GM23338 (cell line): ENCODE measurements around the gene FBXL19. TPM values are rescaled to one million over a fixed set of nuclear protein-coding genes. Genes with fewer than 3 reads are reported as not detected.
A peak's percentile ranks its signal among the peaks of the same experiment; 100 is the strongest.

Experiments
- ATAC-seq: fragments of 200-7000 bp; cut with Tn5 transposase; 3 replicates; pipeline ENCODE4 v1.9.1; 2020
- DNase-seq: peaks from one replicate; pipeline ENCODE4 v3.0.0-alpha.2; 2015; ENCODE audit warnings: low spot score
- H2AFZ ChIP-seq: fragments of 200-600 bp; sonication (generic); 2 replicates; pipeline ENCODE4 v1.8.0; 2016; ENCODE audit warnings: antibody characterized with exemption, mild to moderate bottlenecking, moderate library complexity
- H3F3A ChIP-seq: fragments of 200-600 bp; sonication (generic); replicated peaks from 2 replicates; pipeline ENCODE4 v1.8.0; 2017; ENCODE audit warnings: antibody characterized with exemption, mixed run types, low read depth
- H3K27ac ChIP-seq: fragments of 200-600 bp; sonication (generic); 2 replicates; pipeline ENCODE4 v1.6.1; 2016; ENCODE audit warnings: low read depth
- H3K27me3 ChIP-seq: fragments of 200-600 bp; sonication (generic); 2 replicates; pipeline ENCODE4 v1.8.0; 2016; ENCODE audit warnings: mild to moderate bottlenecking, mixed run types, moderate library complexity; ENCODE audit not compliant: insufficient read depth
- H3K36me3 ChIP-seq: fragments of 200-600 bp; sonication (generic); 2 replicates; pipeline ENCODE4 v1.8.0; 2016; ENCODE audit warnings: mild to moderate bottlenecking; ENCODE audit not compliant: insufficient read depth
- H3K4me1 ChIP-seq: fragments of 200-600 bp; sonication (generic); 2 replicates; pipeline ENCODE4 v1.8.0; 2016; ENCODE audit warnings: mild to moderate bottlenecking, moderate library complexity; ENCODE audit not compliant: insufficient read depth
- H3K4me2 ChIP-seq: fragments of 200-600 bp; sonication (generic); 2 replicates; pipeline ENCODE4 v1.7.1; 2017; ENCODE audit warnings: mixed run types
- H3K4me3 ChIP-seq: fragments of 200-600 bp; sonication (generic); 2 replicates; pipeline ENCODE4 v1.6.1; 2016; ENCODE audit warnings: mixed run types
- H3K79me2 ChIP-seq: fragments of 200-600 bp; sonication (generic); replicated peaks from 2 replicates; pipeline ENCODE4 v1.8.0; 2017; ENCODE audit warnings: mild to moderate bottlenecking; ENCODE audit not compliant: insufficient read depth
- H3K9me2 ChIP-seq: fragments of 200-600 bp; sonication (generic); 2 replicates; pipeline ENCODE4 v1.8.0; 2017; ENCODE audit not compliant: insufficient read depth
- H4K20me1 ChIP-seq: fragments of 200-600 bp; sonication (generic); replicated peaks from 2 replicates; pipeline ENCODE4 v1.8.0; 2017; ENCODE audit warnings: mild to moderate bottlenecking; ENCODE audit not compliant: insufficient read depth
- H3K27ac Mint-ChIP-seq: 2 replicates; pipeline ENCODE4 v1.8.0; 2020; ENCODE audit warnings: inconsistent platforms, mild to moderate bottlenecking, moderate library complexity, mixed read lengths
- H3K27me3 Mint-ChIP-seq: 3 replicates; pipeline ENCODE4 v1.8.0; 2022; ENCODE audit warnings: low read depth, mild to moderate bottlenecking, moderate library complexity, mixed read lengths, inconsistent platforms; ENCODE audit not compliant: insufficient read depth, poor library complexity
- H3K36me3 Mint-ChIP-seq: 3 replicates; pipeline ENCODE4 v1.8.0; 2021; ENCODE audit warnings: low read depth, mild to moderate bottlenecking, inconsistent platforms, moderate library complexity, mixed read lengths
- H3K4me1 Mint-ChIP-seq: 3 replicates; pipeline ENCODE4 v1.8.0; 2020; ENCODE audit warnings: mild to moderate bottlenecking, inconsistent platforms, mixed read lengths
- H3K4me3 Mint-ChIP-seq: 3 replicates; pipeline ENCODE4 v1.8.0; 2021; ENCODE audit warnings: moderate library complexity, mild to moderate bottlenecking, inconsistent platforms, mixed read lengths
- H3K9me3 Mint-ChIP-seq: 3 replicates; pipeline ENCODE4 v1.8.0; 2020; ENCODE audit warnings: moderate library complexity, mild to moderate bottlenecking, inconsistent platforms, mixed read lengths
- CREB1 ChIP-seq: fragments of 250-450 bp; sonication (Bioruptor Pico); IDR thresholded peaks from 2 replicates; pipeline ENCODE4 v1.5.0; 2020; ENCODE audit warnings: low read depth, mild to moderate bottlenecking, moderate library complexity
- EZH2 ChIP-seq: fragments of 200-600 bp; sonication (generic); IDR thresholded peaks from one replicate; pipeline ENCODE4 v1.8.0; 2017; ENCODE audit warnings: antibody characterized with exemption, mild to moderate bottlenecking, low read depth; ENCODE audit not compliant: unreplicated experiment
- EZH2phosphoT487 ChIP-seq: fragments of 200-600 bp; sonication (generic); IDR thresholded peaks from one replicate; pipeline ENCODE4 v1.8.1; 2018; ENCODE audit warnings: antibody characterized with exemption; ENCODE audit not compliant: unreplicated experiment
- JUNB ChIP-seq: IDR thresholded peaks from one replicate; pipeline ENCODE4 v1.6.1; 2016; ENCODE audit warnings: antibody characterized with exemption; ENCODE audit not compliant: unreplicated experiment
- NANOG ChIP-seq: IDR thresholded peaks from 2 replicates; pipeline ENCODE4 v1.6.1; 2016; ENCODE audit warnings: antibody characterized with exemption, borderline replicate concordance
- POLR2AphosphoS5 ChIP-seq: IDR thresholded peaks from 2 replicates; pipeline ENCODE4 v1.6.1; 2016; ENCODE audit warnings: antibody characterized with exemption, low read depth
- STAT1 ChIP-seq: IDR thresholded peaks from one replicate; pipeline ENCODE4 v1.6.1; 2016; ENCODE audit warnings: antibody characterized with exemption; ENCODE audit not compliant: unreplicated experiment
- ZNF114 ChIP-seq: fragments of 250-450 bp; sonication (Bioruptor Pico); IDR thresholded peaks from 2 replicates; pipeline ENCODE4 v1.5.0; 2020; ENCODE audit warnings: mild to moderate bottlenecking, moderate library complexity
- ZNF331 ChIP-seq: fragments of 250-450 bp; sonication (Bioruptor Pico); IDR thresholded peaks from 2 replicates; pipeline ENCODE4 v1.5.0; 2020; ENCODE audit warnings: low read depth, mild to moderate bottlenecking, moderate library complexity
- polyA plus RNA-seq: library from polyadenylated mRNA; unstranded; fragments of >200 nt; fragmentation: Nextera tagmentation; extraction: Ambion mirVana; gene quantifications from 2 replicates; pipeline ENCODE4 v1.2.1, GENCODE V29; 2016
- total RNA-seq: library from RNA; depleted of rRNA; stranded (reverse); fragments of >200 nt; shearing (Covaris generic); gene quantifications from 2 replicates; pipeline ENCODE4 v1.2.3, GENCODE V29; 2014
- TF ChIP-seq, protein P1 (sequence below): IDR thresholded peaks from 2 replicates; pipeline ENCODE4 v1.6.1; 2016; ENCODE audit warnings: antibody characterized with exemption
- TF ChIP-seq, protein P2 (sequence below), 2 experiments: fragments of 200-600 bp in 1 of 2; sonication (generic) in 1 of 2; conservative IDR thresholded peaks; 2 replicates each; pipeline versions ENCODE4 v1.5.1 to v1.6.1; 2016 to 2017; ENCODE audit warnings: antibody characterized with exemption in 2 of 2, low read depth in 2 of 2, mild to moderate bottlenecking in 2 of 2, moderate library complexity in 1 of 2
- TF ChIP-seq, protein P3 (sequence below): fragments of 250-450 bp; sonication (Bioruptor Pico); IDR thresholded peaks from 2 replicates; pipeline ENCODE4 v1.5.0; 2020; ENCODE audit warnings: mild to moderate bottlenecking, moderate library complexity
- TF ChIP-seq, protein P4 (sequence below): IDR thresholded peaks from one replicate; pipeline ENCODE4 v1.6.1; 2018; ENCODE audit warnings: antibody characterized with exemption; ENCODE audit not compliant: unreplicated experiment

FBXL19 gene
- total and polyA plus RNA-seq, 2 experiments from 2014 or later, result 12.5 to 71.5 TPM

DNA sequence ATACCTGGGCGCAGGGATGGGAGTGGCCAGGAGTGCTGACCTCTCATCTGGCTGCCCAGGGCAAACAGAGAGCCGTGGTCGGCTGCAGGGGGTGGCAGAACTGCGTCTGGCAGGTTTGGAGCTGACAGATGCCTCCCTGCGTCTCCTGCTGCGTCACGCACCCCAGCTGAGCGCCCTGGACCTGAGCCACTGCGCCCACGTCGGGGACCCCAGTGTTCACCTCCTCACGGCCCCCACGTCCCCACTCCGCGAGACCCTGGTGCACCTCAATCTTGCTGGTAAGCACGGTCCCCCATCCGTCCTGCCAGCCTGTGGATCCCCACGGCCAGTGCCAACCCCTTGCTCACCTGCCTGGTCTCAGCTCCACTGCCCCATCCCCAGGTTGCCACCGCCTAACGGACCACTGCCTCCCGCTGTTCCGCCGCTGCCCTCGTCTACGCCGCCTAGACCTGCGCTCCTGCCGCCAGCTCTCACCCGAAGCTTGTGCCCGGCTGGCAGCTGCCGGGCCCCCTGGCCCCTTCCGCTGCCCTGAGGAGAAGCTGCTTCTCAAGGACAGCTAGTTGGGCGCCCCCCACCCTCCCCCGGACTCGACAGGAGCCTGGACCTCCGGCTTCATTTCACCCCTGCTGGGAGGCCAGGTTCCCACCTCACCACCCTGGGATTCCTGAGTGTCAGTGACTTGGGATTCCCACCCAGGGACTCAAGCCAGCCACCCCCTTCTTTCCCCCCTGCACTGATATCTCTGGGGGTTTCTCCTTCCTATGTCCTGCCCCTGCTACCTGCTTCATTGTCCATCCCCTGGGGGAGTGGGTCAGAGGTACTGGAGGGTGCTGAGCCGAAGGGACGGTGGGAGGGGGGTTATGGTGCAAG is 23.5 kb downstream of the FBXL19 start:
- peak overlapping the region; percentile 88 for H3K4me2 ChIP-seq
- peak overlapping the region; percentile 63 for H3K4me3 ChIP-seq
- no peak overlapping the region for H2AFZ ChIP-seq
- H3K9me2 ChIP-seq, result no peaks in the 10 kb centered on the region
- H3K79me2 ChIP-seq, result peaks cover 16% of the 10 kb centered on the region; the same call in 1 of the 2 replicates
- Mint-ChIP-seq H3K36me3 (peaks cover 38% of the 10 kb centered on the region), H3K27me3 (peaks cover 28% of the 10 kb centered on the region), H3K4me3 (peak overlapping the region; percentile 79), H3K4me1 (peaks cover 36% of the 10 kb centered on the region), H3K9me3 (no peaks in the 10 kb centered on the region), H3K27ac (peak overlapping the region; percentile 96)
- ATAC-seq (no peak), DNase-seq (no peak)
- peaks cover 16% of the 10 kb centered on the region for H3K36me3 ChIP-seq
- TF ChIP-seq NANOG (no peak), CREB1 (CRISPR knock-in tag) (no peak), EZH2phosphoT487 (no peak), POLR2AphosphoS5 (no peak), ZNF114 (no peak), STAT1 (no peak), JUNB (no peak), EZH2 (no peak), ZNF331 (no peak)
- TF ChIP-seq, protein P1, sequence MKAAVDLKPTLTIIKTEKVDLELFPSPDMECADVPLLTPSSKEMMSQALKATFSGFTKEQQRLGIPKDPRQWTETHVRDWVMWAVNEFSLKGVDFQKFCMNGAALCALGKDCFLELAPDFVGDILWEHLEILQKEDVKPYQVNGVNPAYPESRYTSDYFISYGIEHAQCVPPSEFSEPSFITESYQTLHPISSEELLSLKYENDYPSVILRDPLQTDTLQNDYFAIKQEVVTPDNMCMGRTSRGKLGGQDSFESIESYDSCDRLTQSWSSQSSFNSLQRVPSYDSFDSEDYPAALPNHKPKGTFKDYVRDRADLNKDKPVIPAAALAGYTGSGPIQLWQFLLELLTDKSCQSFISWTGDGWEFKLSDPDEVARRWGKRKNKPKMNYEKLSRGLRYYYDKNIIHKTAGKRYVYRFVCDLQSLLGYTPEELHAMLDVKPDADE, result no peak
- TF ChIP-seq, protein P2, sequence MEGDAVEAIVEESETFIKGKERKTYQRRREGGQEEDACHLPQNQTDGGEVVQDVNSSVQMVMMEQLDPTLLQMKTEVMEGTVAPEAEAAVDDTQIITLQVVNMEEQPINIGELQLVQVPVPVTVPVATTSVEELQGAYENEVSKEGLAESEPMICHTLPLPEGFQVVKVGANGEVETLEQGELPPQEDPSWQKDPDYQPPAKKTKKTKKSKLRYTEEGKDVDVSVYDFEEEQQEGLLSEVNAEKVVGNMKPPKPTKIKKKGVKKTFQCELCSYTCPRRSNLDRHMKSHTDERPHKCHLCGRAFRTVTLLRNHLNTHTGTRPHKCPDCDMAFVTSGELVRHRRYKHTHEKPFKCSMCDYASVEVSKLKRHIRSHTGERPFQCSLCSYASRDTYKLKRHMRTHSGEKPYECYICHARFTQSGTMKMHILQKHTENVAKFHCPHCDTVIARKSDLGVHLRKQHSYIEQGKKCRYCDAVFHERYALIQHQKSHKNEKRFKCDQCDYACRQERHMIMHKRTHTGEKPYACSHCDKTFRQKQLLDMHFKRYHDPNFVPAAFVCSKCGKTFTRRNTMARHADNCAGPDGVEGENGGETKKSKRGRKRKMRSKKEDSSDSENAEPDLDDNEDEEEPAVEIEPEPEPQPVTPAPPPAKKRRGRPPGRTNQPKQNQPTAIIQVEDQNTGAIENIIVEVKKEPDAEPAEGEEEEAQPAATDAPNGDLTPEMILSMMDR (conservative IDR thresholded peaks at IDR 0.05; ENCODE audit: low read depth in 2 of 2), result no peak
- TF ChIP-seq, protein P3, sequence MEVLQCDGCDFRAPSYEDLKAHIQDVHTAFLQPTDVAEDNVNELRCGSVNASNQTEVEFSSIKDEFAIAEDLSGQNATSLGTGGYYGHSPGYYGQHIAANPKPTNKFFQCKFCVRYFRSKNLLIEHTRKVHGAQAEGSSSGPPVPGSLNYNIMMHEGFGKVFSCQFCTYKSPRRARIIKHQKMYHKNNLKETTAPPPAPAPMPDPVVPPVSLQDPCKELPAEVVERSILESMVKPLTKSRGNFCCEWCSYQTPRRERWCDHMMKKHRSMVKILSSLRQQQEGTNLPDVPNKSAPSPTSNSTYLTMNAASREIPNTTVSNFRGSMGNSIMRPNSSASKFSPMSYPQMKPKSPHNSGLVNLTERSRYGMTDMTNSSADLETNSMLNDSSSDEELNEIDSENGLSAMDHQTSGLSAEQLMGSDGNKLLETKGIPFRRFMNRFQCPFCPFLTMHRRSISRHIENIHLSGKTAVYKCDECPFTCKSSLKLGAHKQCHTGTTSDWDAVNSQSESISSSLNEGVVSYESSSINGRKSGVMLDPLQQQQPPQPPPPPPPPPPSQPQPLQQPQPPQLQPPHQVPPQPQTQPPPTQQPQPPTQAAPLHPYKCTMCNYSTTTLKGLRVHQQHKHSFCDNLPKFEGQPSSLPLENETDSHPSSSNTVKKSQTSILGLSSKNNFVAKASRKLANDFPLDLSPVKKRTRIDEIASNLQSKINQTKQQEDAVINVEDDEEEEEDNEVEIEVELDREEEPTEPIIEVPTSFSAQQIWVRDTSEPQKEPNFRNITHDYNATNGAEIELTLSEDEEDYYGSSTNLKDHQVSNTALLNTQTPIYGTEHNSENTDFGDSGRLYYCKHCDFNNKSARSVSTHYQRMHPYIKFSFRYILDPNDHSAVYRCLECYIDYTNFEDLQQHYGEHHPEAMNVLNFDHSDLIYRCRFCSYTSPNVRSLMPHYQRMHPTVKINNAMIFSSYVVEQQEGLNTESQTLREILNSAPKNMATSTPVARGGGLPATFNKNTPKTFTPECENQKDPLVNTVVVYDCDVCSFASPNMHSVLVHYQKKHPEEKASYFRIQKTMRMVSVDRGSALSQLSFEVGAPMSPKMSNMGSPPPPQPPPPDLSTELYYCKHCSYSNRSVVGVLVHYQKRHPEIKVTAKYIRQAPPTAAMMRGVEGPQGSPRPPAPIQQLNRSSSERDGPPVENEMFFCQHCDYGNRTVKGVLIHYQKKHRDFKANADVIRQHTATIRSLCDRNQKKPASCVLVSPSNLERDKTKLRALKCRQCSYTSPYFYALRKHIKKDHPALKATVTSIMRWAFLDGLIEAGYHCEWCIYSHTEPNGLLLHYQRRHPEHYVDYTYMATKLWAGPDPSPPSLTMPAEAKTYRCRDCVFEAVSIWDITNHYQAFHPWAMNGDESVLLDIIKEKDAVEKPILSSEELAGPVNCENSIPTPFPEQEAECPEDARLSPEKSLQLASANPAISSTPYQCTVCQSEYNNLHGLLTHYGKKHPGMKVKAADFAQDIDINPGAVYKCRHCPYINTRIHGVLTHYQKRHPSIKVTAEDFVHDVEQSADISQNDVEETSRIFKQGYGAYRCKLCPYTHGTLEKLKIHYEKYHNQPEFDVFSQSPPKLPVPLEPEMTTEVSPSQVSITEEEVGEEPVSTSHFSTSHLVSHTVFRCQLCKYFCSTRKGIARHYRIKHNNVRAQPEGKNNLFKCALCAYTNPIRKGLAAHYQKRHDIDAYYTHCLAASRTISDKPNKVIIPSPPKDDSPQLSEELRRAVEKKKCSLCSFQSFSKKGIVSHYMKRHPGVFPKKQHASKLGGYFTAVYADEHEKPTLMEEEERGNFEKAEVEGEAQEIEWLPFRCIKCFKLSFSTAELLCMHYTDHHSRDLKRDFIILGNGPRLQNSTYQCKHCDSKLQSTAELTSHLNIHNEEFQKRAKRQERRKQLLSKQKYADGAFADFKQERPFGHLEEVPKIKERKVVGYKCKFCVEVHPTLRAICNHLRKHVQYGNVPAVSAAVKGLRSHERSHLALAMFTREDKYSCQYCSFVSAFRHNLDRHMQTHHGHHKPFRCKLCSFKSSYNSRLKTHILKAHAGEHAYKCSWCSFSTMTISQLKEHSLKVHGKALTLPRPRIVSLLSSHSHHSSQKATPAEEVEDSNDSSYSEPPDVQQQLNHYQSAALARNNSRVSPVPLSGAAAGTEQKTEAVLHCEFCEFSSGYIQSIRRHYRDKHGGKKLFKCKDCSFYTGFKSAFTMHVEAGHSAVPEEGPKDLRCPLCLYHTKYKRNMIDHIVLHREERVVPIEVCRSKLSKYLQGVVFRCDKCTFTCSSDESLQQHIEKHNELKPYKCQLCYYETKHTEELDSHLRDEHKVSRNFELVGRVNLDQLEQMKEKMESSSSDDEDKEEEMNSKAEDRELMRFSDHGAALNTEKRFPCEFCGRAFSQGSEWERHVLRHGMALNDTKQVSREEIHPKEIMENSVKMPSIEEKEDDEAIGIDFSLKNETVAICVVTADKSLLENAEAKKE (CRISPR knock-in tag), result no peak
- TF ChIP-seq, protein P4, sequence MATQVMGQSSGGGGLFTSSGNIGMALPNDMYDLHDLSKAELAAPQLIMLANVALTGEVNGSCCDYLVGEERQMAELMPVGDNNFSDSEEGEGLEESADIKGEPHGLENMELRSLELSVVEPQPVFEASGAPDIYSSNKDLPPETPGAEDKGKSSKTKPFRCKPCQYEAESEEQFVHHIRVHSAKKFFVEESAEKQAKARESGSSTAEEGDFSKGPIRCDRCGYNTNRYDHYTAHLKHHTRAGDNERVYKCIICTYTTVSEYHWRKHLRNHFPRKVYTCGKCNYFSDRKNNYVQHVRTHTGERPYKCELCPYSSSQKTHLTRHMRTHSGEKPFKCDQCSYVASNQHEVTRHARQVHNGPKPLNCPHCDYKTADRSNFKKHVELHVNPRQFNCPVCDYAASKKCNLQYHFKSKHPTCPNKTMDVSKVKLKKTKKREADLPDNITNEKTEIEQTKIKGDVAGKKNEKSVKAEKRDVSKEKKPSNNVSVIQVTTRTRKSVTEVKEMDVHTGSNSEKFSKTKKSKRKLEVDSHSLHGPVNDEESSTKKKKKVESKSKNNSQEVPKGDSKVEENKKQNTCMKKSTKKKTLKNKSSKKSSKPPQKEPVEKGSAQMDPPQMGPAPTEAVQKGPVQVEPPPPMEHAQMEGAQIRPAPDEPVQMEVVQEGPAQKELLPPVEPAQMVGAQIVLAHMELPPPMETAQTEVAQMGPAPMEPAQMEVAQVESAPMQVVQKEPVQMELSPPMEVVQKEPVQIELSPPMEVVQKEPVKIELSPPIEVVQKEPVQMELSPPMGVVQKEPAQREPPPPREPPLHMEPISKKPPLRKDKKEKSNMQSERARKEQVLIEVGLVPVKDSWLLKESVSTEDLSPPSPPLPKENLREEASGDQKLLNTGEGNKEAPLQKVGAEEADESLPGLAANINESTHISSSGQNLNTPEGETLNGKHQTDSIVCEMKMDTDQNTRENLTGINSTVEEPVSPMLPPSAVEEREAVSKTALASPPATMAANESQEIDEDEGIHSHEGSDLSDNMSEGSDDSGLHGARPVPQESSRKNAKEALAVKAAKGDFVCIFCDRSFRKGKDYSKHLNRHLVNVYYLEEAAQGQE, result no peak
- no peaks in the 10 kb centered on the region for H3K27me3 ChIP-seq
- H3F3A ChIP-seq, result peaks cover 23% of the 10 kb centered on the region
- H3K27ac ChIP-seq, result peak overlapping the region; percentile 95; the same call in 1 of the 2 replicates
- H3K4me1 ChIP-seq, result peaks cover 13% of the 10 kb centered on the region
- H4K20me1 ChIP-seq, result peaks cover 9% of the 10 kb centered on the region
